Activated naive CD8-positive, alpha-beta T cell (primary cell): ENCODE measurements around the gene ALCAM.

Experiments
- H3K27ac Mint-ChIP-seq: one replicate; pipeline ENCODE4 v1.8.0; 2021; ENCODE audit warnings: mixed read lengths
- H3K27me3 Mint-ChIP-seq: one replicate; pipeline ENCODE4 v1.8.0; 2021; ENCODE audit warnings: mixed read lengths
- H3K36me3 Mint-ChIP-seq: one replicate; pipeline ENCODE4 v1.8.0; 2021; ENCODE audit warnings: mixed read lengths
- H3K4me1 Mint-ChIP-seq: one replicate; pipeline ENCODE4 v1.8.0; 2021; ENCODE audit warnings: low read depth, mixed read lengths
- H3K4me3 Mint-ChIP-seq: one replicate; pipeline ENCODE4 v1.8.0; 2021; ENCODE audit warnings: mild to moderate bottlenecking, mixed read lengths
- H3K9me3 Mint-ChIP-seq: one replicate; pipeline ENCODE4 v1.8.0; 2021; ENCODE audit warnings: low read depth, mixed read lengths

Gene ALCAM

DNA sequence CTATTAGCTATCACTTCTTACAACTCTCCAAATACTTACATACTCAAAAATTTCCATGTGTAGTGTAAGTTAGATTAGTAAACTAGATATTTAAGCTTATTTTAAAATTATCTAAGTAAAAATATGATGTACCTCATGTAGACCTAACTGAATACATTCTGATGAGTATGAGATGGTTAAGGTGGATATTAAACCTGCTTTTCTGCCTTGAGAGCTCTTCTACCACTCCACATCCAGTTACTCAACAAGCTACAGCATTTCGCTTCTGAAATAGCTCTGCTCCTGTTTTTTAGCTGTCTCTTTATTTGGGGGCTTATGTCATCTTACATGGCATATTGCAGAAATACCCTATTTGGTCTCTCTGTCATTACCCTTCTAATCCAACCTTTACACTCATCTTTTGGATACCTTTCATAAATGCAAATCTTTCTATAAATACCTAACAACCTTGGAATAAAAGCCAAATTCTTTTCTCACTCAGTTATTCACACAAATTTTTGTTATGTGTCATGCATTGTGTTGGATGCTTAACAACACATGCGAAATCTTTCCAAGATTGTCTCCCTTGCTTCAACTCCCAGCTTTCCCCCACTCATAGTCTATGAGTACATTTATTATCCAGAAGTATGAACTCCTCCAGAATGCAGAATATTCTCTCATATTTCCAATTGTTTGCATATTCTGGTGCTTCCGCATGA is 92.0 kb downstream of the ALCAM start:
- no peaks in the 10 kb centered on the region for H3K4me1 Mint-ChIP-seq
- no peaks in the 10 kb centered on the region for H3K9me3 Mint-ChIP-seq
- H3K27ac Mint-ChIP-seq, result no peak overlapping the region
- H3K36me3 Mint-ChIP-seq, result no peaks in the 10 kb centered on the region
- peaks cover 1% of the 10 kb centered on the region for H3K27me3 Mint-ChIP-seq
- H3K4me3 Mint-ChIP-seq, result no peak overlapping the region

DNA sequence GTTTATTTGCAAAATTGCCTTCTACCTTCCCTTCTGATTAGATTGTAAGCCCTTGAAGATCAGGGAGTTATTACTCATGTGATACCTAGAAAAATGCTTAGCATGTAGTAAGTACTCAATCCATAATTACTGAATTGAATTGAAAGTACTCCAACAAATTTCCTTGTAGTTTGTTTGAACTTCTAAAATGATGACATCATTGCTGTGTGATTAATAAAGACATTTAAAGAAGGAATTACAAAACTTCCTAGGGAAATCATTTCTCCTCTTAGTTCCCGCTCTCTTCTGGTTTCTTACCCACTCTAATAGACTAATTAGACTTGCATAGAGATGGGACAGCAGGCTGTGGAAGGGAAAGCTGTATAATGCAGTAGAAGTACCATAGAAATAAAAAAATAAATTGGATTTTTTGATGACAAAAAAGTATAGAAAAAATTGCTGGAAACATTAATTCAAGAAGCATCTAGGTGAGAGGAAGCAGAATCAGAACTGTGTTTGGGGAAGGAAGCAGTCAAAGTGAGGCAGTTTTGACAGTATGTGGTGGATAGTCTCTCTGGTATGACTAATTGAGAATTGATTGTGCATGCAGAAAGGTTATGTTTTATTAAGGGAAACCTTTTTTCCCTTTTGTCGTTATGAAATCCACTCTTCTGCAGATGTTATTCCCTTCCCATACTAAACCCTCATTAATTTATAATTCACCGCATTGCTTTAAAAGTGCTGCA is 93.0 kb downstream of the ALCAM start:
- no peaks in the 10 kb centered on the region for H3K4me1 Mint-ChIP-seq
- H3K9me3 Mint-ChIP-seq, result no peaks in the 10 kb centered on the region
- H3K36me3 Mint-ChIP-seq, result no peaks in the 10 kb centered on the region
- H3K27ac Mint-ChIP-seq, result no peak overlapping the region
- H3K27me3 Mint-ChIP-seq, result peaks cover 1% of the 10 kb centered on the region
- no peak overlapping the region for H3K4me3 Mint-ChIP-seq

DNA sequence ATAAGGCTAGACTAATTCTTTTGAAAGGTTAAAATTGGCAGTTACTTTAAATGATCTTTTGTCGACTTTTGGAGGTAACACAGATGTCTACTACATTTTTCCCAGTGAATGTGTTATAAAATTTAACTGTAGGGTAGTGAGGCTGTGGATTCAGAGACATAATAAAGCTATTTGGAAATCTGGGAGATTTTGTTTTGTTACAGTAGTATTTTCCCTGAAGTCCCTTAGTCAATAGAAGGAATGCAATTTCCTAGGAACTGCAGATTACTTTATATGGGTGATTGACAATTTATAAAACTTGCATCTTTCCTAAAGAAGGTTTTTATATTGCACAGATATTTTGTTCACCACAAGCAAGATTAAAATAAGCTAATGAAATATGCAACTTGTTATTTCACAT is 96.9 kb downstream of the ALCAM start:
- Mint-ChIP-seq H3K27me3 (peaks cover 5% of the 10 kb centered on the region), H3K27ac (no peak overlapping the region), H3K4me3 (no peak overlapping the region), H3K36me3 (no peaks in the 10 kb centered on the region), H3K4me1 (no peaks in the 10 kb centered on the region), H3K9me3 (no peaks in the 10 kb centered on the region)

DNA sequence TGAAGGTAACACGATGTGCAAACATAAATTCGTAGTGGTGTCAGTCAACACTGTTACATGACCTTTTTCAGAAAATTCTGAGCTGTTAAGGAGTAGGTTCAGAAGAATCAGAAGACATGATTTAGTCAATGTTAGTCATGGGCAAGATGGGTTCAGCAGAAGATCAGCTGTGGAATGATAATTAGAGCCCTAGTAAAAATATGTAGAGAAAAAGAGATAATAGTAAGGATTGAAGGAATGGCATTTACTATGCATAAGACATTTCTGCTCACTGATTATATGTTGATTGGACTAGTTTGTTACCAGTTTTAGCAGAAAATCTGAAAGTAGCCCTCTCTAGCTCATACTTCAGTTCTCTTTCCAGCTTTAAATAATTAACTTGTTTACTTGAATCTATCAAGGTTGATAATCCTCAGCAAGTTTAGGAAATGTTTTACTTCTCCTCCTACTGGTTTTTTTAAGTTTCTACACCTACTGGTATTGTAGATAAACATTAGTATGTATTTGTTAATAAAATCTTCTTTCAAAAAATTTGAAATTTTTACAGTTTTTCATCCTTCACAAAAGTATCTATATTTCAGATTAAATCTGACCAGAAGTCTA is 98.6 kb downstream of the ALCAM start:
- Mint-ChIP-seq H3K36me3 (no peaks in the 10 kb centered on the region), H3K4me3 (no peak overlapping the region), H3K27ac (no peak overlapping the region), H3K9me3 (no peaks in the 10 kb centered on the region), H3K27me3 (peaks cover 6% of the 10 kb centered on the region), H3K4me1 (no peaks in the 10 kb centered on the region)

DNA sequence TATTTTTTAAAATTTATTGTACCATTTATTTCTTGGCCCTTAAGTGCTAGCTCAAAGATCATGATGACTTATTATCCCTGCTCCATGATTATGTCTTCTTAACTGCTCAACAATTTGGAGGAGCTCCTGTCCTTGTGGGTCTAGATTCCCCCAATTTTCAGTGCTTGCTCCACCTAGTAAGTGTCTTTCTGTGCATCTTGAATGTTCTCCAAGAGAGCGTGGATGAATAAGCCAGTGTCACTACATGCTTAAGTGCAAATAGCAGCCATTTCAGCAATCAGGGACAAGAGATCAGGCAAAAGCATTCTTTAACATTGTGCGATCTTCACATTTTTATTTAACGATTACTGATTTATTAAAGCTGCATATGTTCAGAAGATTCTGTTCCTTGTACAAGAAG is 99.4 kb downstream of the ALCAM start:
- H3K4me1 Mint-ChIP-seq, result no peaks in the 10 kb centered on the region
- H3K9me3 Mint-ChIP-seq, result no peaks in the 10 kb centered on the region
- H3K27ac Mint-ChIP-seq, result no peak overlapping the region
- H3K36me3 Mint-ChIP-seq, result no peaks in the 10 kb centered on the region
- H3K27me3 Mint-ChIP-seq, result peaks cover 6% of the 10 kb centered on the region
- H3K4me3 Mint-ChIP-seq, result no peak overlapping the region

DNA sequence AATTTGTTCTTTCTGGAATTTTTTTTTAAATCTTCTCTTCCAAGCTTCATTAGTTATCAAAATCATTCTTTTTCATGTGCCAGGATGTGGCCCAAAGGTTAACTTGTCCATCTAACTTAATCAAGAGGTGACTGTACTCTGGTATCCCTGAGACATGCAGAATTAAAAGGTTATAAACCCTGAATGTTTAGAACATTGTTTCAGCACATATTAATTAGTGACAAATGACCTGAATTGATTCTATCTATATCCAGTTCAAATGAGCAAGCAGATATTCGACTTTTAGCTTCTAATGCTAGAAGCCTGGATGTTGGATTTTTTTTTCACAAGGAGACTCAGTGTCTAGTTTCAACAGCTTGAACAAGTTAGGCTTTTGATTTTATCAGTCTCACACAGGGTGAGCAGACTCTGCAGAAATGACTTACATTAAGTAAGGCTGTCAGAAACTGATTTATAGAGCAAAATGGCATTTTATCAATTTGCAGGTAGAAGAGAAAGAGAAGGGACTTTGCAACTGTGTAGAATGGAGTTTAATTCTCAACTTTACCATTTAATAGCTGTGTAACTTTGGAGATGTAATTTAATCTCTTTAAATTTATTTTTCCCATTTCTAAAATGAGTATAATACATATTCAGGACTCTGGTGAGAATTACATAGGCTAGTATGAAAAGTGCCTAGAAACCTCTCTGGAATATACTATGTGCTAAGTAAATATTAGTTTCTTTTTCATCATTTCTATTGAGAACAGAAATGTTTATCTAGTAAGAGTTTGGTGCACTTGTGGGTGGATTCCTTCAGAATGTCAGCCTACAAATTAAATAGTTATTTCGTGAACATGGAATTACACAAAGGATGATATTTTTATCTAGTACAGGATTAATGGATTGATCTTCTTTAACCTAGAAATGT is 100.0 kb downstream of the ALCAM start:
- no peak overlapping the region for H3K27ac Mint-ChIP-seq
- H3K4me3 Mint-ChIP-seq, result no peak overlapping the region
- no peaks in the 10 kb centered on the region for H3K9me3 Mint-ChIP-seq
- no peaks in the 10 kb centered on the region for H3K4me1 Mint-ChIP-seq
- no peaks in the 10 kb centered on the region for H3K36me3 Mint-ChIP-seq
- peaks cover 6% of the 10 kb centered on the region for H3K27me3 Mint-ChIP-seq

DNA sequence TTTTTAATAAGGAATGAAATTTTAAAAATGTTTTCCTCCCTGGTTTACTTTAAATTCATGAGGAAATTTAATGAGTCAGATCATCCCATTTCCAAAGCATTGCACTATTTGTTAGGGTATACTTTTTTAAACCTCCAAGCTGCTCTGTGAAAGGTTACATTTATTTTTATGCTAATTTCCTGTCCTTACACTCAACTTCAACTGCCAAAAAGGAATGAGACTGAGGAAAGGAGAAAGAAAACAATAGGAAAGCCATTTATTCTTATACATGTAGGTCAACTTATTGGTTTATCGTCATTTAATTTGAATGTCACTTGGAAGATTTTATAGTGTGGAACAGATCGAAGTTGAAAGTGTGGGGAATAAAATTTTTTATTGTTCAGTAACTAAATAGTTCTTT is 104.1 kb downstream of the ALCAM start:
- H3K36me3 Mint-ChIP-seq, result no peaks in the 10 kb centered on the region
- no peak overlapping the region for H3K27ac Mint-ChIP-seq
- no peaks in the 10 kb centered on the region for H3K4me1 Mint-ChIP-seq
- H3K4me3 Mint-ChIP-seq, result no peak overlapping the region
- peaks cover 5% of the 10 kb centered on the region for H3K27me3 Mint-ChIP-seq
- H3K9me3 Mint-ChIP-seq, result no peaks in the 10 kb centered on the region

DNA sequence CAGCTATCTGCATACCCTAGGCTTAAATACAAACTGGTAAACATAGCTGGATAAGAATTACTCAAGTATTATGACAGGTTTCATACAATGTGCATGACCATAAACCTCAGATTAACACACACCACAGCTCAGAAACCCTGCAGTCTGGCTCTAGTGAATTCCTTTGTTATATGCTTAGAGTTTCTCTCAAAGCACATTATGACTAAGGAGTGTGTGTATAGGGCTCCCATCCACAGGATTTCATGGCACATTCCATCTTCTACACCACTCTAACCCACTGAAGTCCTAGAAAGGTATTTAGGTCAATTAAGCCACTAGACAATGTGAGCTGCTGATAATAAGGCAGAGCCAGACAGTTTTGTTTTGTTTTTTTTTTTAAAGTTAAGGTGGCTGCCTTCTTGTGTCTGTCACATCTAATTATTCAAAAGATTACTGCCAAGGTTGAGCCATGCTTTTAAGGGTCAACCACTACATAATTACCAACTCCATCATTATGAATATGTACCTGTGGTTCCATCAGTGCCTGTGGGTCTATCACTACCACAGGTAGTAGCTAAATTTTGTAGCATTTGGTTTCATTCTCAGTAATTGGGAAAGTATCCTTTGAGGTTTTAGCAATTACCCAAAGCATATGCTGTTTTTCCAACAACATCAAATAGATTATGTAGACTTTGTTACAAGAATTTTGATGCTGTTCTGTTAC is 107.0 kb downstream of the ALCAM start:
- Mint-ChIP-seq H3K27me3 (peaks cover 7% of the 10 kb centered on the region), H3K9me3 (peaks cover 12% of the 10 kb centered on the region), H3K27ac (no peak overlapping the region), H3K36me3 (peaks cover 3% of the 10 kb centered on the region), H3K4me1 (no peaks in the 10 kb centered on the region), H3K4me3 (no peak overlapping the region)

DNA sequence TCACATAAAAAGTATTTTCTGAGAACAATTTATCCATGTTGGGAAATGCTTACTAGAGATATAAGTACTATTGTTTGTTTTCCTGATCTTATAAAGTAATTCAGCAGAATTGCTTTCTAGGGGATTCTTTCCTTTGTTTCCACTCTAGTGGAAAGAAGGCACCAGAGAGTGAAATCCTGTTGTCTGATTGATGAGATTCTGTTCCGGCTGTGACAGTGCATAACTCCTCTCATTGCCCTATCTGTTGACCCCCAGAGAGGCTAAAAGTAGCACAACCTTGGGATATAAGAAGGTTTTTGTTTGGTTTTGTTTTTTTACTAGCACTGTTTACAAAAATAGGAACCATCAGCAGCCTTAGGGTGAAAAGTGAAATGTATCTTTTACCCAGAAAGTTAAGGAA is 114.1 kb downstream of the ALCAM start:
- Mint-ChIP-seq H3K27ac (no peak overlapping the region), H3K4me3 (no peak overlapping the region), H3K9me3 (peaks cover 12% of the 10 kb centered on the region), H3K36me3 (peaks cover 3% of the 10 kb centered on the region), H3K27me3 (peaks cover 7% of the 10 kb centered on the region), H3K4me1 (no peaks in the 10 kb centered on the region)

DNA sequence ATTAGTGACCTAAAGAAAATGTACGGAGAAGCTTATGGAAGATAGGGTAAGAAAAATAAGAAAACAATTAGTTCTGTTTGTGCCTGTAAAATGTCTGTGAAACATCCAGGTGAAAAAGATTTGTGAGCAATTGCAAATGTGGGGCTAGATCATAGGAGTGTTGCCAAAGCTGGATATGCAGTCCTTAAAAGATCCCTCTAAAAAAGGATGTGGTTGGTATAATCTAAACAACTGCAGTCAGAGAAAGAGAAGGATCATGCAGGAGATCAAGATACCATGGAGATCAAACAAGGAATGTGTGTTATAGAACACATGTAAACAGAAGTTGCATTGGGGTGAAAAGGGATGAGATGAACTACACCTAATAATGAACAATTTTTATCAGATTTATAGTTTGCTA is 116.8 kb downstream of the ALCAM start:
- Mint-ChIP-seq H3K9me3 (peaks cover 6% of the 10 kb centered on the region), H3K27me3 (peaks cover 2% of the 10 kb centered on the region), H3K4me3 (no peak overlapping the region), H3K4me1 (no peaks in the 10 kb centered on the region), H3K36me3 (peaks cover 4% of the 10 kb centered on the region), H3K27ac (no peak overlapping the region)

DNA sequence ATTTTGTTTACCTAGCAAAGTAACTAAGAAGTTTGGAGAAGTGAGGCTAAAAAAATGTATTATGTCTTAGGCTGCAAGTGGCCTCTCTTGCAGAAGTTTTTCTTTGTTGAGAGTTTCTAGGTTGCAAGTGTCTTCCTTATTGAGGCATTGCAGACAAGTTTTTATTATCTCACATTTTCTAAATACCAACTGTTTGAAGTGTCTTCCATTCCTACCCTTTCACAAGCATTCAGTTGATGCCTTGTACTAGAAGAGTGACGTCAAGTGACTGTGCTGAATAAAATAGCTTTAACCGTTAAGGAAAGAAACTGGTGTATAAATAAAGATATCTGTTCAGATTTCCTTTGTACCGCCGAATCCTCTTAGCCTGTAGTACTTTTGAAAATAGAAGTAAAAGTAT is 123.3 kb downstream of the ALCAM start:
- Mint-ChIP-seq H3K9me3 (peaks cover 20% of the 10 kb centered on the region), H3K36me3 (peaks cover 7% of the 10 kb centered on the region), H3K4me1 (no peaks in the 10 kb centered on the region), H3K4me3 (no peak overlapping the region), H3K27ac (no peak overlapping the region), H3K27me3 (no peaks in the 10 kb centered on the region)

DNA sequence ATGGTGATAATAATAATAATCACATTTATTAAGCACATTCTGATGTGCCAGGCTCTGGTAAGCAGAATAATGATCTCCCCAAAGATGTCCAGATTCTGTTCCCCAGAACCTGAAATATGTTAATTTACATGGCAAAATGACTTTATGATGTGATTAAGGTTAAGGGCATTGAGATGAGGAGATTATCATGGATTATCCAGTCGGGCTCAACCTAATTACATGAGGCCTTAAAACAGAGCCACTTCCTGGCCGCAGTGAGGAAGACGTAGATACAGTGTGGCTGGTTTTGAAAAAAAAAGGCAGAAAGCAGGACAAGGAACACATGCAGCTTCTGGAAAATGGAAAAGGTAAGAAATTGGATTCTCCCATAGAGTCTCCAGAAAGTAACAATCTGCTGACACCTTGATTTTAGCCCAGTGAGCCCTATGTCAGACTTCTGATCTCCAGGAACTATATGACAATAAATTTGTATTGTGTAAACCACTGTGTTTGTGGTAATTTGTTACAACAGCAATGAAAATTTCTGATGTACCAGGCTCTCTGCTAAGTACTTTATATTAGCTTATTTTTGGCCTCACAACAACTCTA is 126.7 kb downstream of the ALCAM start:
- no peak overlapping the region for H3K4me3 Mint-ChIP-seq
- no peak overlapping the region for H3K27ac Mint-ChIP-seq
- H3K4me1 Mint-ChIP-seq, result no peaks in the 10 kb centered on the region
- H3K36me3 Mint-ChIP-seq, result peaks cover 4% of the 10 kb centered on the region
- H3K27me3 Mint-ChIP-seq, result no peaks in the 10 kb centered on the region
- peaks cover 15% of the 10 kb centered on the region for H3K9me3 Mint-ChIP-seq

DNA sequence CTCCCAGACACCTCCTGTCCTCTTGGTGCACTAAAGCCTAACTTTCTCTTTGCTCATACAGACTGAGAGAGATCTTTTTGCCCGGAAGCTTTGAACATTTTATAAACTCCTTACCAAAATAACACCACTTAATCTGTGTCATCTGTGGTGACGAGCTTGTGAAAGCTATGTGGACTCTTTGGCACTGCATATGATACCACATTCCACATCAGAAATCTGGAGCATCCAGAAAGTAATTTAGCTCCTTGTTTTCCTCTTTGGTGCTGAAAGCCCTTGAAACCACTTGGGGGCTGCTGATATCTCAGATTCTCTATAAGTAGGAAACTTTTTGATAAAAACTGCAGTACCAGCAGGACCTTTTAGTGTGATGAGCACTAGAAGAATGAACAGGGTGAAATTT is 128.3 kb downstream of the ALCAM start:
- Mint-ChIP-seq H3K36me3 (peaks cover 4% of the 10 kb centered on the region), H3K27ac (no peak overlapping the region), H3K4me1 (no peaks in the 10 kb centered on the region), H3K9me3 (peaks cover 12% of the 10 kb centered on the region), H3K4me3 (no peak overlapping the region), H3K27me3 (no peaks in the 10 kb centered on the region)

DNA sequence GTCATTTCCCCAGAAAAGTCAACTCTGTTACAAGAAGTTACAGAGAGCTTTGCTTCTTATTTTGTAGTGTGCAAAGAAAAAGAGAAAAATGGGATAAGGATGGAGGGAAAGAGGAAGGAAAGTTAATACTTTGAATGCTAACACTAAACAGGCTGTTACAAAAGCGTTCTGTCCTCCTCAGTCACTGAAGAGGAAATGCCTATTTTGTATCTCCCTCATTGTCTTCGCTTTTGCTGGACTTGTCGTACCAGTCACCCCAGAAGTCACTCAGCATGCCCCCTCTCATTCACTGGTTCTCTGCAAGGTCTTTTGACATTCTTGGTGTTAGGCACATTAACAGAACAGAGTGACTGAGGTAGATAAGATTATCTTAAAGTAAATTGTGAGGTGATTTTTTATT is 129.6 kb downstream of the ALCAM start:
- no peak overlapping the region for H3K4me3 Mint-ChIP-seq

More for the DNA sequence above, 129.6 kb downstream of the ALCAM start:
- Mint-ChIP-seq H3K27ac (no peak overlapping the region), H3K36me3 (no peaks in the 10 kb centered on the region), H3K9me3 (peaks cover 5% of the 10 kb centered on the region), H3K4me1 (no peaks in the 10 kb centered on the region), H3K27me3 (no peaks in the 10 kb centered on the region)
